ENCODE measurements around the gene RELN. TPM values are rescaled to one million over a fixed set of nuclear protein-coding genes. Genes with fewer than 3 reads are reported as not detected.

RELN gene
- total RNA-seq, 1 donor from 2014 or later = not detected

DNA sequence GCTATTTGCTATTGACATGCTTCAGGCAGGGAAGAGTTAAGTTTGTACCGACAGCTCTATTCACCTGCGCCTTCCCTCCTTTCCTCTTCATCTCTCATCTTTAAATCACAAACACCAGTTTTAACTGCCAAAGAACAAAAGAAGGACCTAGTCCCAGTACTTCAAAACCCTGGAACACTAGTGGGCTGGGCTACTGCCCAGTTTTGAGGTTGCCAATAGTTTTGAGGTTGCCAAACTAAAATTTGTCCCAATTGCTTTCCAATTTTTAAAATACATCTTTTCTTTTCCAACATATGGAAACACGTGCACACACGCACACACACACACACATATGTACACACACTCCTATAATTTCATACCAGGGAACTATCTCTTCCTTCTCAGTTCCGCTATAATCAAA, 412.8 kb downstream of the RELN start:
- DNase-seq (ENCODE audit: low spot score) = no peak
- H3K27me3 Mint-ChIP-seq (ENCODE audit: low read depth) = peaks cover 25% of the 10 kb centered on the region
- TF ChIP-seq, protein P1, sequence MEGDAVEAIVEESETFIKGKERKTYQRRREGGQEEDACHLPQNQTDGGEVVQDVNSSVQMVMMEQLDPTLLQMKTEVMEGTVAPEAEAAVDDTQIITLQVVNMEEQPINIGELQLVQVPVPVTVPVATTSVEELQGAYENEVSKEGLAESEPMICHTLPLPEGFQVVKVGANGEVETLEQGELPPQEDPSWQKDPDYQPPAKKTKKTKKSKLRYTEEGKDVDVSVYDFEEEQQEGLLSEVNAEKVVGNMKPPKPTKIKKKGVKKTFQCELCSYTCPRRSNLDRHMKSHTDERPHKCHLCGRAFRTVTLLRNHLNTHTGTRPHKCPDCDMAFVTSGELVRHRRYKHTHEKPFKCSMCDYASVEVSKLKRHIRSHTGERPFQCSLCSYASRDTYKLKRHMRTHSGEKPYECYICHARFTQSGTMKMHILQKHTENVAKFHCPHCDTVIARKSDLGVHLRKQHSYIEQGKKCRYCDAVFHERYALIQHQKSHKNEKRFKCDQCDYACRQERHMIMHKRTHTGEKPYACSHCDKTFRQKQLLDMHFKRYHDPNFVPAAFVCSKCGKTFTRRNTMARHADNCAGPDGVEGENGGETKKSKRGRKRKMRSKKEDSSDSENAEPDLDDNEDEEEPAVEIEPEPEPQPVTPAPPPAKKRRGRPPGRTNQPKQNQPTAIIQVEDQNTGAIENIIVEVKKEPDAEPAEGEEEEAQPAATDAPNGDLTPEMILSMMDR (IDR thresholded peaks at IDR 0.05) = no peak
- H3K9me3 Mint-ChIP-seq (ENCODE audit: low read depth) = no peaks in the 10 kb centered on the region
- no peaks in the 10 kb centered on the region for H3K36me3 Mint-ChIP-seq (ENCODE audit: low read depth)
- no peaks in the 10 kb centered on the region for H3K4me1 Mint-ChIP-seq (ENCODE audit: low read depth)
- no peak overlapping the region for H3K4me3 Mint-ChIP-seq (ENCODE audit: unreplicated experiment)
- H3K27ac Mint-ChIP-seq (ENCODE audit: unreplicated experiment) = no peak overlapping the region

DNA sequence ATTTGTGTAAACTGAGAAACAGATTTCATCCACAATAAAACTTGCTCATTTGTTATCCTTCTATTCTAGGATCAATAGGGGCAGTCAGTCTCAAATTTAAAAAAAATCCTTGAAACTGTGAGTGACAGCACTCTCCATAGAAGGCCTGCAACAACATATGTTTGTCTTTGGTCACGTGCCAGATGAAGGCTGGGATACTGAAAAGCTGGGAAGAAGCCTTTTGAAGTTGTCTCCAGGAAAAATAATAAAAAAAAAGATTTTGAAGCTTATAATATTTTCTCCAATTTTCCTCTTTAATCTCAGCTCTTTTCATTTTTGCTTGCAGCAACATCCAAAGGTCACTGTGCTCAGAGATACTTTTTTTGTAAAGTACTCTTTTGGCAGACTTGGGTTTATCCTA, 414.9 kb downstream of the RELN start:
- Mint-ChIP-seq H3K4me3 (ENCODE audit: unreplicated experiment) (no peak overlapping the region), H3K36me3 (ENCODE audit: low read depth) (no peaks in the 10 kb centered on the region), H3K27me3 (ENCODE audit: low read depth) (peaks cover 19% of the 10 kb centered on the region), H3K9me3 (ENCODE audit: low read depth) (no peaks in the 10 kb centered on the region), H3K4me1 (ENCODE audit: low read depth) (no peaks in the 10 kb centered on the region), H3K27ac (ENCODE audit: unreplicated experiment) (no peak overlapping the region)
- TF ChIP-seq, protein P1 (IDR thresholded peaks at IDR 0.05) = no peak
- no peak for DNase-seq (ENCODE audit: low spot score)

DNA sequence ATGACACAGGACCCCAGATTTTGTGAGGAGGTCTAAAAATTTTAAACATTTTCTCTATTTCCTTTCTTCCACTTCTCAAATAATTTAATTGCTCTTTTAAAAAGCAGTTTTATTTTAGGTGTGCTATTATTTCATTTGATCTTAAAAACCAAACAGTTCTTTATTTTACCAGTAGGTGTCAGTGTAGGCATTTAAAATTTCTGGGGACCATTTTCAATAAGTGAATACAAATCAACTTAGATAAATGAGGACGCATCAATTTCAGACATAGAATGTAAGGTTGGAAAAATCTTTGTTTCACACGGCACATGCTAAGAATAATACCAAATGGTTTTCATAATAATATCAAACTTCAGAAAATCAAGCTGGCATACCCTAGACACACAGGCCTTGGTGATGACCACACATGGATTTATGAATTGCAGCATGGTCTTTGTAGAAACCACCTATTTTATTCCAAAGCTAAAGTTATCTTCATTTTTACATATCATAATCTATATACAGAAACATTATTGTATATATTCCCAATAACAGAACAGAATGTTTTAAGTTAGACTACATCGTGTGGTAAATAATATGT, 415.9 kb downstream of the RELN start:
- H3K9me3 Mint-ChIP-seq (ENCODE audit: low read depth) = no peaks in the 10 kb centered on the region
- H3K4me1 Mint-ChIP-seq (ENCODE audit: low read depth) = no peaks in the 10 kb centered on the region
- no peak for DNase-seq (ENCODE audit: low spot score)
- TF ChIP-seq, protein P1 (IDR thresholded peaks at IDR 0.05) = peak; percentile 96
- no peak overlapping the region for H3K4me3 Mint-ChIP-seq (ENCODE audit: unreplicated experiment)
- peaks cover 19% of the 10 kb centered on the region for H3K27me3 Mint-ChIP-seq (ENCODE audit: low read depth)
- no peak overlapping the region for H3K27ac Mint-ChIP-seq (ENCODE audit: unreplicated experiment)
- H3K36me3 Mint-ChIP-seq (ENCODE audit: low read depth) = no peaks in the 10 kb centered on the region

DNA sequence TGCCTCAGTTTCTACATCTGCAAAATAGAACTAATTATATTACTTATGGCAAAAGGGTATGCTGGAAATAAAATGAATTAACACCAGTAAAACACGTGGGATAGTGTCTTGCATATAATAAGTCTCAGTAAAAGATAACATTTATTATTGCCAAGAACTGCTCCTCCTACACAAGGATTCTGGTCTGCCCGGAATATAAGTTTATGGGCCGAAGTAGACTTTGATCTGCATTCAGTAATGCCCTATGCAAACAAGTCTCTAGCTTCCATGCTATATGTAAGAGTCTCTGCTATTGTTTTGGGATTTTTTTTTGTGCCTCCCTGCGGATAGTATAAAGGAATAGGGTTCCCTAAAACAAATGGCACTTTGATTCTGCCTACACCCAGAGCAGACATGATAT, 417.9 kb downstream of the RELN start:
- Mint-ChIP-seq H3K27ac (ENCODE audit: unreplicated experiment) (no peak overlapping the region), H3K9me3 (ENCODE audit: low read depth) (no peaks in the 10 kb centered on the region), H3K4me1 (ENCODE audit: low read depth) (no peaks in the 10 kb centered on the region), H3K36me3 (ENCODE audit: low read depth) (no peaks in the 10 kb centered on the region), H3K27me3 (ENCODE audit: low read depth) (peaks cover 15% of the 10 kb centered on the region), H3K4me3 (ENCODE audit: unreplicated experiment) (no peak overlapping the region)
- DNase-seq (ENCODE audit: low spot score) = no peak
- TF ChIP-seq, protein P1 (IDR thresholded peaks at IDR 0.05) = no peak

DNA sequence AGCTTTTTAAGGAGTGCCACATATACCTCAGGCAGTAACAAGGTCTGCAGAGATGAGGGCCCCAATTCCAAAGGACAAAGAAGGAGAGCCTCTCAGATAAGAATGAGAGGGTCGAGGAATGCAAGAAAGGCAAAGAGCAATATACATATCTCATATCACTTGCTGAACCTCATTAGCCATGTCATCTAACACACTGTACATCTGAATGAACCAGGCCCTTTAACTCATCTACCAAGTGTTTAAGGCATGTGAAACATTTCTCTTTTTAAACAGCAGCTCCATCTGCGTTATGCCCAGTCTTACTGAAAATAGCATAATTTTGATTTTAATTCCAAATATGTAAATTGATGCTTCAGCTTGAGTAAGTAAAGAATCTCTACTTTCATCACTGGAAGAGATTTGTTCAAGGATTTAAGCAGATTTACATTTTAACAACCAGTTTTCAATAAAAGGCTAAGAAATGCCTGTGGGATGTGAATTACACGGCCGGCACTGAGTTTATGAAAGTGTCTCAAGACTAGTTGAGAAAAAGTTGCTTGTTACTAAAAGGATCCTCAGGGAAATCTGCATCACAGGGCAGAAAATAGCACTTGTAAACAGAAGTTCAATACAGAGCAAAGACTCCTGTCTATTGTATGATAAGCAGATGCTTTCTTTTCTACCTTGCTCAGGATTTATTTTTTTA, 419.7 kb downstream of the RELN start:
- Mint-ChIP-seq H3K27ac (ENCODE audit: unreplicated experiment) (no peak overlapping the region), H3K27me3 (ENCODE audit: low read depth) (peaks cover 22% of the 10 kb centered on the region), H3K9me3 (ENCODE audit: low read depth) (no peaks in the 10 kb centered on the region), H3K4me3 (ENCODE audit: unreplicated experiment) (no peak overlapping the region), H3K4me1 (ENCODE audit: low read depth) (no peaks in the 10 kb centered on the region), H3K36me3 (ENCODE audit: low read depth) (no peaks in the 10 kb centered on the region)
- TF ChIP-seq, protein P1 (IDR thresholded peaks at IDR 0.05) = no peak
- DNase-seq (ENCODE audit: low spot score) = no peak

Data from chondrocyte (in vitro differentiated cells).